KOPT-K1 (cell line): ENCODE measurements around the gene DDB1.

Experiments used
- H3K27ac ChIP-seq: fragments of 200-600 bp; sonication (generic); 2 replicates; pipeline ENCODE4 v1.5.1; 2016; ENCODE audit warnings: antibody characterized with exemption, mild to moderate bottlenecking, low read depth, low read length; ENCODE audit not compliant: poor library complexity, severe bottlenecking
- H3K36me3 ChIP-seq: fragments of 200-600 bp; sonication (generic); 2 replicates; pipeline ENCODE4 v1.5.1; 2017; ENCODE audit warnings: antibody characterized with exemption, mild to moderate bottlenecking, low read length, moderate library complexity; ENCODE audit not compliant: insufficient read depth
- H3K9me3 ChIP-seq: fragments of 200-600 bp; sonication (generic); 2 replicates; pipeline ENCODE4 v1.5.1; 2017; ENCODE audit warnings: antibody characterized with exemption, low read length, mild to moderate bottlenecking; ENCODE audit not compliant: insufficient read depth, poor library complexity, severe bottlenecking

DDB1 gene

DNA sequence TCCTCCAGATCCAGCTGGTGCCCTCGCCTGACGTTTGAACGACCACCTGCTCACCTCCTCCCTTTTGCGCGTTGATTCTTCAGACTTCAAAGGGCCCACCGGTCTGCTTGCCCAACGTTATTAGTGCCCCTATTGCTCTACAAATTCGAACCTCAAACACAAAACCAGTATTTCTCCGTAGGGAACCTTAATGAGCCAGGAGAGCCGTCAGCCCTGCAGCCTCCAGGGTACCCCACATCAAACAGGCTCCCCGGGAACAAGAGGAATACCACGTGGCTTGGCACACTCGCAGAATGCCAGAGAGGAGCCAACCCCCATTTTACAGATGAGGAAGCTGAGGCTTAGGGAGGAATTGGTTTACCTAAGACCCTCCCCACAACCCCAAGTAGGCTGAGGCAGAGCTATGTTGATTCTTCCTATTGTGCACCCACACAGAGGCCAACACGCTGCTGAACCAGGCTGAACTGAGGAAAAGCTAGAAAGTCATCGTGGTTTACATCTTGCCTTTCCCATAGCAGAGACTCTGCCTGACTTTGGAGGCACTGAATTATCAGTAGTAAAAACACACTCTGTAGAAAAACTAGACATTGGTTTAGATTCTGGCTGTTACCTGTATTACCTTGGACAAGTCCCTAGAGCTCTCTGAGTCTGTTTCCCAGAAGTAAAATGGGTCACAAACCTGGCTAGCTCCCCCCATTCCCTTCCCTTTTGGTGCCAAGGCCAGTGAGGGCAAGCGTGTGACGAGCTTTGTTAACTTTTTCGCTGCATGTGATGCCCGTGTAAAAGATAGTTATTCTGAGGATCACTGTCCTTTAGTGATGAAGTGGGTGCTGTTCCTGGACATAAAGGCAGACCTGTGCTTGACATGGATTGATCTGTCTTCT, 887 bp upstream of the DDB1 start:
- Histone ChIP-seq H3K27ac (peak overlapping the region; percentile 84), H3K9me3 (no peaks in the 10 kb centered on the region)

DNA sequence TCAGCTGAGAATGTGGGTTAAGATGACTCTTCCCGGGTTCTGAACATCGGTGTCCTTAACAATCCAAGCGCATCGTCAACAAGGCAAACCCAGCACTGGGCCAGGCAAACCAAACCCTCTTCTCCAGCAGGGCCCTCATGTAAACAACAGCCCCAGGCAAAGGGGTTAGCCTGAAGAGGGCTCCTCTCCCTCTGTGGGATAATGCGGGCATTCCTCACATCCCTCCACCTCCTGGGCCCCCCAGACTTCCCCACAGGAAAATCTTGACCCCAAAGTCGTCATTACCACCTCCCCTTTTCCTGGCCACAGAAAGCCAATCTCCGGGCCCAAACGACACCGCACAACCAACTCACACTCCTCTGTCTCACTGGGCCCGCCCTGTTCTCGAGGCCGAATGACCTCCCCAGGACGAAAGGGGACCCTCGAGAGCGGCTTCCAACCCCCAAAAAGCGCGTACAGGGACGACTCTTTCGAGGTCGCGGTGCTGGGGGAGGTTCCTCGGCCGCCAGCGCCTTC, 566 bp downstream of the DDB1 start:
- no peaks in the 10 kb centered on the region for H3K9me3 ChIP-seq
- H3K27ac ChIP-seq: peak overlapping the region; percentile 84
- peaks cover 42% of the 10 kb centered on the region for H3K36me3 ChIP-seq

More for the DNA sequence above, 887 bp upstream of the DDB1 start:
- H3K36me3 ChIP-seq: peaks cover 27% of the 10 kb centered on the region

DNA sequence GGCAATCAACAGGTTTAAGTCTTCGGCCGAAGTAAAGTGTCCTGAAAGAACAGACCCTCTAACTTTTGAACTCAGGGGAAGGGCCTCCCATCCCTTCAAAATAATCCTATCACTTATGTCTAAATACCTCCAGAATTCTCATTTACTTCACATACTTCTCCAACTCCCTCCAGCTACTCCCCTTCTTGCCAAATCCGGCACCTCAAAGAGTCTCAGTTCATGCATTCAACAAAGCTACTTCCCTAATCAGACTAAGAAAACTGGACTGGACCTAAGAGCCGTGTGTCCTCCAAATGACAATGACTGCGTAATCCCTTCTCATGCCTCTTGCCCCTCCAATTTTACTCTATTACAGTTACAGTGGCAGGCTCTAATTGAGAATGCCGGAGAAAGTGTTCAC, 1.3 kb downstream of the DDB1 start:
- peak overlapping the region; percentile 84 for H3K27ac ChIP-seq
- no peaks in the 10 kb centered on the region for H3K9me3 ChIP-seq
- H3K36me3 ChIP-seq: peaks cover 49% of the 10 kb centered on the region

DNA sequence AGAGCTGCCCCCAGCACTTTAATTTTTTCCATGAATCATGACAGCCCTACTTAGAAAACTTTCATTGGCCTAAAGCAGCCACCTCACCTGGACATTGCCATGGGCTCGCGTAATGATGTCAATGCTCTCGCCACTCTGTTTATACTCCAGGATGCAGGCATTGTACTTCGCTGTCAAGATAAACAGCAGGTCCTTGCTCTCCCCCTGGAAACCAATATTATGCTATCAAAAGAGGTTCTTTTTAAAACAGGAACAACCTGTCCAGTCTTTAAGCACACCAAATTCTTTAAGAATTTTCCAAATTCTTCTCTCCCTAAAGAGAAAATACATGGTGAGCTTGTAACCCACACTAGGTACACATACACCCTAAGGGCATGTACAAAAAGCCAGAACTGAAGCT, 3.0 kb downstream of the DDB1 start:
- Histone ChIP-seq H3K36me3 (peaks cover 67% of the 10 kb centered on the region), H3K27ac (no peak overlapping the region), H3K9me3 (no peaks in the 10 kb centered on the region)

DNA sequence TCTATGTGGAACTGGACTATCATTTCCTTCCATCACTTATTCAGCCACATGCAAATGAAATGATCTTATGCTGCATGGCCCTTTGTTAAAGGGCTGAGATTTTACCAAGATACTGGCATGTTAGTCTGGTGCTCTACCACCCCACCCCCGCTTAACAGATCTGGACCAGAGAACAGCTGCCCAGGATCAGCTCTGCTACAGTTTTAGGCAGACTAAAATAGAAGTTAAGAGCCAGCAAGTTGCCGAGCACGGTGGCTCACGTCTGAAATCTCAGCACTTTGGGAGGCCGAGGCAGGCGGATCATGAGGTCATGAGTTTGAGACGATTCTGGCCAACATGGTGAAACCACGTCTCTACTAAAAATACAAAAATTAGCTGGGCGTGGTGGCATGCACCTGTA, 4.6 kb downstream of the DDB1 start:
- Histone ChIP-seq H3K36me3 (peaks cover 82% of the 10 kb centered on the region), H3K9me3 (no peaks in the 10 kb centered on the region), H3K27ac (no peak overlapping the region)

DNA sequence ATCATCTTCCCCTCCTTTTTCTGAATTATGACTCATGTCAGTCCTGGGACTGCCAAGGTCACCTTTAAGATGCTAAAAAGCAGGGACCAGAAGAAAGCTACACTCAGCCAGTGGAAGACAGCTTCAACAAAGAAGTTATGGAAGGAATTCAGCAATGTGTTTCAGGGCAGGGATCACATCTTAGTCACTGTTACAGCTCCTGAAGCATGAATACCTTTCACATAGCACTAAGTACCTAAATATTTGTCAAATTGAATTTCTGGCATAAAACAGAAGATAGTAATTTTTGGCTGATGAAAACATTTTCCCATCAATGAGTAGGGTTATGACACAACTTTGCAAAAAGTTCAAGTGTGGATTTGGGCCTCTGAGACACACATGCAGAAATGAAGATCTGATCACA, 5.2 kb downstream of the DDB1 start:
- no peak overlapping the region for H3K27ac ChIP-seq
- peaks cover 89% of the 10 kb centered on the region for H3K36me3 ChIP-seq
- H3K9me3 ChIP-seq: no peaks in the 10 kb centered on the region

DNA sequence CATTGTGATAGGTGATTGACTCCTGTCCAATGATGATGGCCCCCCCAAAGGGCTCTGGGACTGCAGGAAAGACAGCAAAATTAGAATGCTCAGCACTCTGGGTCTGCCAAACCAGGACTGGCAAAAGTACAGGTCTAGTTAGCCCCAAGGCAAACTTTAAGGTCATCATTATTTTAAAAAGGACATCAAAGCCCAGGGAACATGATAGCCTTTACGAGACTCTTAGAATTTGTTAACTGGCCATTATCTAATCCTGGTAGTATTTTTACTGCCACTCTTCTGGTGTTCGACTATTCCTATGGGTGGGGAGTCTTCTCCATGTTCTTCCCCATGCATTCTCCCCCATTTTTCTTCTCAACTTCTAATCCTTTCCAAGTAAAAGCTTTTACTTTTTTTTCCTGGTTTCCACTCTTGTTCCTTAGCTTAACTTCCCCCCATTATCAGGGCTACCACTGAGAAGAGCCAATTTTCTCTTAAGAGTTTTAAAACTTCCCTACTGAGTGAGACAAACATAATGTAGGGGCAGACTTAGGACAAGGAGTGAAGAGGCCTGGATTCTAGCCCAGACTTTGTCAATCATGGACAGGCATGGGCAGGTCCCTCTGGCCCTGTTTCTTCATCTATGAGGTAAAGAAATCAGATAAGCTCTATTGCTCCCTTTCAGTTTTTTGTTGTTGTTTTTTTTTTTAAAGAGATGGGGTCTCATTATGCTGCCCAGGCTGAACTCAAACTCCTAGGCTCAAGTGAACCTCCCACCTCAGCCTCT, 7.1 kb downstream of the DDB1 start:
- Histone ChIP-seq H3K36me3 (peaks cover 100% of the 10 kb centered on the region), H3K9me3 (no peaks in the 10 kb centered on the region), H3K27ac (no peak overlapping the region)

DNA sequence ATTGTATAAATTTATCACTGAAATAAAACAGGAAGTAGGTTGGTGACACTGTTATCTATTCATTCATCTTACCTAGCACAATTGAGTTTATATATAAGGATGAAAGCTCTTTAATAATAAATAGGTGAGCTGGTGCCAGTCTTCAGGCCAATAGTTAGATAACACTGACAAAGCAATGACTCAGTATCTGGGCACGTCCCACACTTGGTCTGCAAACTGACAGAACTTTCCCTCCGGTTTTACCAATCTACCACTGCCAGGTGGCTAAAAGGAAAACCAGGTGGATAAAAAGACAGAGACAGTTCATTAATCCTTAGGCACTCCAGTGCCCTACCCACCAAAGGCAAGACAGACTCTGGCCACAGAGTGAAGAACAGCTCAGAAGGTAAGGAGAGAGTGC, 17.6 kb downstream of the DDB1 start:
- Histone ChIP-seq H3K36me3 (peaks cover 98% of the 10 kb centered on the region), H3K9me3 (no peaks in the 10 kb centered on the region), H3K27ac (no peak overlapping the region)

DNA sequence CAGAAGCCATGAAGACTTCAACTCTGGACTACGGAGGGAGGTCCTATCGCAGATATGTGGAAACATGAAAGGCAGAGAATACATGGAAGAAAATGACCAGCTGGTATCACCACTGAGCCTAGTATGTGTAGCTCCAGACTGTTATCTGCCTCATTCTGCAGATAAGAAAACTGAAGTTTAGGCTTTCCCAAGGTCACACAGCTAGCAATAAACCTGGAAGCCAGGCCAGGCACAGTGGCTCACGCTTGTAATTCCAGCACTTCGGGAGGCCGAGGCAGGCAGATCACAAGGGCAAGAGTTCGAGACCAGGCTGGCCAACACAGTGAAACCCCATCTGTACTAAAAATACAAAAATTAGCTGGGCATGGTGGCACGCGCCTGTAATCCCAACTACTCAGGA, 22.2 kb downstream of the DDB1 start:
- Histone ChIP-seq H3K27ac (no peak overlapping the region), H3K36me3 (peaks cover 100% of the 10 kb centered on the region), H3K9me3 (no peaks in the 10 kb centered on the region)

DNA sequence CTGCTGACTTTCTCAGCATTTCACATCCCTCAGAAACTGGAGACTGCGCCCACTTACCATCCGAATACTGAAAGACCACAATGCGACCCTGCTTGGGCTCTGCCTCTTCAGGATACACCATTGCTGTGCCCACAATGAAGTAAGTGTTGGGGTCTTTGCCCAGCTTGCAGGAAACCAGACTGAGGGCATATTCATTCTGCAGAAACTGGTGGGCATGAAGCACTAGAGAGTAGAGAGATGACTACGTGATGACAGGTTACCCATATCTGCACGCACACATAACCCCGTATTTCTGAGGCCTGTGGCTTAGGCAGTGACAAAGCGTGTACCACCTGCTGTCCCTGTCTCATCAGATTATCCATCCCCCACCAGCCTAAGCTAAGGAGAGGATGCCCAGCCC, 23.2 kb downstream of the DDB1 start:
- Histone ChIP-seq H3K36me3 (peaks cover 100% of the 10 kb centered on the region), H3K27ac (no peak overlapping the region), H3K9me3 (no peaks in the 10 kb centered on the region)

DNA sequence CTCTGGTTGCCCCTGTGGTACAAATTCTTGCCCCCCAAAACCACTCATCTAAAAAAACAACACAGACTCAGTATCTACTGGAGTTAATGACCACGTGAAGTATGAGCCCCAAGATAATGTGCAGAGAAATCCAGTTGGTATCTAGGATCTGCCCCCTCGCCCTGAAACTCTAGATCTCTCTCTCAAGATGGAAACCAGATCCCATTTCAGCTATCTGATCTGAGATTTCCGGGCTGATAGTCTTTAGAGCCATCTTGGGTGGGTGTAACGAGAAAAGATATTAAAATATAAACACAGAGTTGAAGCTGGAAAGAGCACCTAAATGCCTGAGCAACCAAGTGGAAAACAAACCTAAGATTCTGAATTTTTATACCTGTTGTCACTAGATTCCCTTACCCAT, 23.8 kb downstream of the DDB1 start:
- peaks cover 100% of the 10 kb centered on the region for H3K36me3 ChIP-seq
- no peaks in the 10 kb centered on the region for H3K9me3 ChIP-seq
- no peak overlapping the region for H3K27ac ChIP-seq

DNA sequence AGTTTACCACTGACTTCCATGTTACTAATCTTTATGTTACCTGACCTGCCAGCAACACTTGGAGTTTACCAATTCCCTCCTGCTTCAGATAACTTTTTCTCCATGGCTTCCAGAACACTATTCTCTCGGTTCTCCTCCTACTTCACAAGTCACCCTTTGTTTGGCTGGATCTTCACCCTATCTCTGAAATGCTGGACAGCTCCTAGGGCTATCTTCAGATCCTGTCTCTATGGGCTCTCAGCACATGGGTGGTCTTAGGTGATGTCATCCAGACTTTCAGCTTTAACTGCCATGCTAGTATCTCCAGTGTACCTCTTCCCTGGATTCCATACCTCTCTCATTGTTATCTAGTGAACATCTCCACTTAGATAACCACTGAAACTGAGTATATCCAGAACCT, 25.6 kb downstream of the DDB1 start:
- peaks cover 100% of the 10 kb centered on the region for H3K36me3 ChIP-seq
- H3K9me3 ChIP-seq: no peaks in the 10 kb centered on the region
- H3K27ac ChIP-seq: no peak overlapping the region

DNA sequence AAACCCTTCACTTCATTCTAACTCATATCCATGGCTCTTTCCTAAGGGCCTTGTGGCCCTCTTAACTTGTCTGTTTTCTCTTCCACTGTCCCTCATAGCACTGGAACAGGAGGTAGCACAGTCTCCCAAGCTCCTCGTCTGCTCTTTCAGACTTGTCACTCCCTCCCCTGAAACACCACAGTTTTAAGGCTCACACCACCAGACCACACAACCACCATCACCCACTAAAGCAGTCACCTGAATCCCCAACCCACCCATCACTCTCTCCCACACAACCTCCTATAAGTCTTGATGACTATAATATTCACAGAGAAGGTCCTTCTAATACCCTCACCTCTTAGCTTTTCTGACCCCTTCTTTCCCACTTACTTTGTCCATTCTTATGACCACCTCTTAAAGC, 26.7 kb downstream of the DDB1 start:
- H3K9me3 ChIP-seq: no peaks in the 10 kb centered on the region
- peaks cover 100% of the 10 kb centered on the region for H3K36me3 ChIP-seq
- no peak overlapping the region for H3K27ac ChIP-seq

DNA sequence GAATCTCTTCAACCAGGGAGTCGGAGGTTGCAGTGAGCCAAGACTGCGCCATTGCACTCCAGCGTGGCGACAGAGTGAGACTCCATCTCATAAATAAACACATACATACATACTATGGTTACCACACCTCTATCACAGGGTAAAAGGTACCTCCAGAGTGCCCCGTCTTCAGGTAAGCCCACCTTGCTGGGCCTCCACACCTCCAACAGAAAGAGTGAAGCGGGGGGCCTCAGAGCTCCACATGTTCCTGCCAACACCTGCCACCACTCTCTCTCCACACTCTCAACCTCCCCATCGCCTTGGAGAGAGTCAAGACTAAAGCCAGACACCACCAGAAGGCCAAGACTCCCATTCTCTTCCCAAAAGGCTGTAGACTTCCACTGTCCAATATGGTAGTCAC, 27.5 kb downstream of the DDB1 start:
- Histone ChIP-seq H3K36me3 (peaks cover 100% of the 10 kb centered on the region), H3K27ac (no peak overlapping the region), H3K9me3 (no peaks in the 10 kb centered on the region)

DNA sequence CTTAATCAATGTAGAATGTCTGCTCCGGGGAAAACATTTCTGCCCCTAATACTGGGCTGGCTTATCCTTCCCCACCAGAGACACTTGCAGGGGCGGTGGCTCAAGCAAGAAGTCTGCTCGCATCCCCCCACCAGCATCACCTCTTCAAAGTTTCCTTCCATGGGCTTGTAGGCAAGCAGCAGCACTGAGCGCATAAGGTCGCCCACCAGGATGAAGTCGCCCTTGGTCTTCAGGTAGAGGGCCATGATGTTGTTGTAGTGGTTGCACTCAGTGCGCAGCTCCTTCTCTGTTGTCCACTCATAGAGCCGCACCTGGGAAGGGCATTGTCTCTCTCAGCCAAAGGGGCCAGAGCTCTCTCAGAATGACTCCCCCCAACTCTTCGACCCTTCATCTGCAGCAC, 29.2 kb downstream of the DDB1 start:
- no peak overlapping the region for H3K27ac ChIP-seq
- H3K9me3 ChIP-seq: no peaks in the 10 kb centered on the region
- peaks cover 100% of the 10 kb centered on the region for H3K36me3 ChIP-seq
